Measurements from ENCODE around the gene NR4A1.

DNA sequence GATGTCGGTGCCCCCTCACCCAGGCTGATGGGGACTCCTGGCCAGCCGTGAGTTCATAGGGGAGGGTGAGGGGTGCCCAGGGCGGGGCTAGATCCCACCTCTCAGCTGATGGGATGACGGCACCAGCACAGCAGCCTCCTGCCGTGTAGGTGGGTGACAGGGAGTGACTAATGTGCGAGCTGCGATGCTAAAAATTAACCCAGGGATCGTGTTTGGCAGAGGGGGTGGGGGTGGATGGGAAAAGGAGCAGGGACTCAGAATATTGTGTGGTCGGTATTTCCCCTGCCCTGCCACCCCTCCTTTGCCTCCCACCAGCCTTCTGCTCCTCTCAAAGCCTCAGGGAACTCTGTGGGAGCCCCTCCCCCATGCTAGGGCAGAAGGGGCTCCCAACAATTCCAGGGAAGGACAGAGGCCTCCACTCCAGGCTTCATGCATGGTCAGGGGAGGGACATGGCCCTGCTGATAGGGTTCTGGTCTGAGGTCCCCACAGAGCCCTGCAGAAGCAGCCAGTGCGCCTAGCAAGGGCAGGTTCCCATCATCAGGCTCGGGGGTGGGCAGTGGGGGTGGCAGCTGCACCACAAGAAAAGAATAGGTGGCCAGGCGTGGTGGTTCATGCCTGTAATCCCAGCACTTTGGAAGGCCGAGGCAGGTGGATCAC, 32.0 kb upstream of the NR4A1 start:
- TF ChIP-seq POLR2AphosphoS5 (IDR thresholded peaks at IDR 0.05; ENCODE audit: low read depth, low read length), result no peak
- TF ChIP-seq TAF1 (IDR thresholded peaks at IDR 0.05; ENCODE audit: borderline replicate concordance, insufficient read depth, low read length), result no peak
- TF ChIP-seq, protein P1, sequence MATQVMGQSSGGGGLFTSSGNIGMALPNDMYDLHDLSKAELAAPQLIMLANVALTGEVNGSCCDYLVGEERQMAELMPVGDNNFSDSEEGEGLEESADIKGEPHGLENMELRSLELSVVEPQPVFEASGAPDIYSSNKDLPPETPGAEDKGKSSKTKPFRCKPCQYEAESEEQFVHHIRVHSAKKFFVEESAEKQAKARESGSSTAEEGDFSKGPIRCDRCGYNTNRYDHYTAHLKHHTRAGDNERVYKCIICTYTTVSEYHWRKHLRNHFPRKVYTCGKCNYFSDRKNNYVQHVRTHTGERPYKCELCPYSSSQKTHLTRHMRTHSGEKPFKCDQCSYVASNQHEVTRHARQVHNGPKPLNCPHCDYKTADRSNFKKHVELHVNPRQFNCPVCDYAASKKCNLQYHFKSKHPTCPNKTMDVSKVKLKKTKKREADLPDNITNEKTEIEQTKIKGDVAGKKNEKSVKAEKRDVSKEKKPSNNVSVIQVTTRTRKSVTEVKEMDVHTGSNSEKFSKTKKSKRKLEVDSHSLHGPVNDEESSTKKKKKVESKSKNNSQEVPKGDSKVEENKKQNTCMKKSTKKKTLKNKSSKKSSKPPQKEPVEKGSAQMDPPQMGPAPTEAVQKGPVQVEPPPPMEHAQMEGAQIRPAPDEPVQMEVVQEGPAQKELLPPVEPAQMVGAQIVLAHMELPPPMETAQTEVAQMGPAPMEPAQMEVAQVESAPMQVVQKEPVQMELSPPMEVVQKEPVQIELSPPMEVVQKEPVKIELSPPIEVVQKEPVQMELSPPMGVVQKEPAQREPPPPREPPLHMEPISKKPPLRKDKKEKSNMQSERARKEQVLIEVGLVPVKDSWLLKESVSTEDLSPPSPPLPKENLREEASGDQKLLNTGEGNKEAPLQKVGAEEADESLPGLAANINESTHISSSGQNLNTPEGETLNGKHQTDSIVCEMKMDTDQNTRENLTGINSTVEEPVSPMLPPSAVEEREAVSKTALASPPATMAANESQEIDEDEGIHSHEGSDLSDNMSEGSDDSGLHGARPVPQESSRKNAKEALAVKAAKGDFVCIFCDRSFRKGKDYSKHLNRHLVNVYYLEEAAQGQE (IDR thresholded peaks at IDR 0.05; ENCODE audit: insufficient read depth in 1 of 2, low read depth in 2 of 2, low read length in 2 of 2), result no peak
- TF ChIP-seq SIN3A (IDR thresholded peaks at IDR 0.05; ENCODE audit: borderline replicate concordance, insufficient read depth, low read length), result no peak
- TF ChIP-seq FOXP2 (optimal IDR thresholded peaks at IDR 0.05; ENCODE audit: borderline replicate concordance, extremely low read depth, extremely low read length, insufficient read depth), result no peak

All from PFSK-1 (cell line).